GM18867 (cell line): ENCODE data around the gene PCIF1.
"Not testable (repeated sequence)": the region's sequence is repeated elsewhere in the genome, so short reads cannot be mapped to it uniquely, and the experiment has no call there.

Experiments
- ATAC-seq: cut with Tn5 transposase; IDR thresholded peaks from one replicate; pipeline ENCODE4 v1.9.1; 2021; ENCODE audit warnings: mild to moderate bottlenecking, moderate library complexity; ENCODE audit not compliant: unreplicated experiment

The PCIF1 gene

DNA sequence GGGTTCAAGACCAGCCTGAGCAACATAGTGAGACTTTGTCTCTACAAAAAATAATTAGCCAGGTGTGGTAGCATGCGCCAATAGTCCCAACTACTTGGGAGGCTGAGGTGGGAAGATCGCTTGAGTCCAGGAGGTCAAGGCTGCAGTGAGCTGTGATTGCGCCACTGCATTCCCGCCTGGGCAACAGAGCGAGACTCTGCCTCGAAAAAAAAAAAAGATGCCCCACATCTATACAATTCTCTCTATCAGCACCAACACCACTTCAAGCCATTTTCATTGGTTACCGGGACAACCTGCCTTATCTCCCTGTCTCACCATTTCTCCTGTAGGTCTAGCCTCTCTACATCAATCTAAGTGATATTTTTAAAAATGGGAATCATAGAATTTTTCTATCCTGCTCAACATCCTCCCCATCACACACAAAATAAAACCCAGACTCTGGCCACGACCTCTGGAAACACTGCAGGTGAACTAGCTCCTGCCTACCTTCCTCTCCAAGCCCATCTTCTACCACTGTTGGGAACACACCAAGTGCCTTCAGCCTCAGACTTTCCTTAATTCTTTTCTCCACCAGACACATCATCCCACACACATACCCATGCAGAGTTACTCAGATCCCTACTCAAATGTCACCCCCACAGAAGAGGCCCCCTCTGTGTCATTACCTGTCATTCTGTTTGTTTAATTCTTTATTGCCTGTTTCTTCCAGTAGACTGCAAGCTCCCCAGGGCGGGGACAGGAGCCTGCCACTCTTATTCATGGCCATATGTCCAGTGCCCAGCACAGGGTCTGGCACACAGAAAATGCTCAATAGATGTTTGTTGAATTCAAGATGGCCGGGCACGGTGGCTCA lies 12.9 kb upstream of the PCIF1 start:
- ATAC-seq, result no peak

DNA sequence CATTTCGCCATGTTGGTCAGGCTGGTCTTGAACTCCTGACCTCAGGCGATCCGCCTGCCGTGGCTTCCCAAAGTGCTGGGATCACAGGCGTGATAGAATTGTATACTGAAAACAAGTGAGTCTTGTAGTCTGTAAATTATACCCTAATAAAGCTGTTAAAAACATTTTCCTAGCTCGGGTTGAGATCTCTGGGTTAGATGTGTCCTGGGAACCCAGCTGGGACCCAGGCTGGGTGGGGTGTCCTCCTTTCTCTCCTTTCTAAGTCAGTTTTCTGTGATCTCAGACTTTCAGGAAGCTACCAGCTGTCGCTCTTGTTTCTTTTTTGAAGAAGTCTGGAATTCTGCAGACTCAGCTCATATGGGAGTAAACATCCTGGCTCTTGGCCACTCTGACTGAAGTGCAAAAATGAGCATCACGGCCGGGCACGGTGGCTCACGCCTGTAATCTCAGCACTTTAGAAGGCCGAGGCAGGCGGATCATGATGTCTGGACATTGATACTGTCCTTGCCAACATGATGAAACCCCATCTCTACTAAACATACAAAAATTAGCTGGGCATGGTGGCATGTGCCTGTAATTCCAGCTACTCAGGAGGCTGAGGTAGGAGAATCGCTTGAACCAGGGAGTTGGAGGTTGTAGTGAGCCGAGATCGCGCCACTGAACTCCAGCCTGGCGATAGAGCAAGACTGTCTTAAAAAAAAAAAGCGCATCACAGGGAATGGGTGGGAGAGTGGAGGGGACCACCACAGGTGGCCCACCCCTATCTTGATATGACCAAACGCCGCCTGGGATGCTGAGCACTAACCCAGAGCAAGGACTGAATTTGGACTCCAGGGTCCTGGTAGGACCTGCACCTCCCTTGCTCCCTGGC lies 9.9 kb upstream of the PCIF1 start:
- no peak for ATAC-seq

DNA sequence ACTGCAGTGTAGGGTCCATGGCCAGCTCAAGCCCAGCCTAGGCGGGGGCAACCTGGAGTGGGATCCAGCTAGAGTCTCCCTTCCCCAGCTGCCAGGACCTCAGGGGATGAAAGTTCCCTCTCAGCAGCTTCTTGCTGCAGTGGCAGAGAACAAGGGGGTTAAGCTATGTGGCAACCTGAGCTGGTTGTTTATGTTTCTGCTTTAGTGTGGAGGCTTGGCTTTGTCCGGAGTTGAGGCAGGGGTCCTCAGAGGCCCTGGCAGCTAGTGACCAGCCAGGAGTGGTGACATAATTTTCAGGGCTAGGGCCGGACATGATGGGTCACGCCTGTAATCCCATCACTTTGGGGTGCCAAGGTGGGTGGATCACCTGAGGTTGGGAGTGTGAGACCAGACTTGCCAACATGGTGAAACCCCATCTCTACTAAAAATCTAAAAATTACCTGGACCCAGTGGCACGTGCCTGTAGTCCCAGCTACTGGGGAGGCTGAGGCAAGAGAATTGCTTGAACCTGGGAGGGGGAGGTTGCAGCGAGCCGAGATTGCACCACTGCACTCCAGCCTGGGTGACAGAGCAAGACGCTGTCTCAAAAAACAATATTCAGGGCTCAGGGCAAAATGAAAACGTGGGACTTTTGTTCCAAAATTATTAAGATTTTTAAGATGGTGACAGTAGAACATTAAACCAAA lies 8.5 kb upstream of the PCIF1 start:
- ATAC-seq, result no peak

DNA sequence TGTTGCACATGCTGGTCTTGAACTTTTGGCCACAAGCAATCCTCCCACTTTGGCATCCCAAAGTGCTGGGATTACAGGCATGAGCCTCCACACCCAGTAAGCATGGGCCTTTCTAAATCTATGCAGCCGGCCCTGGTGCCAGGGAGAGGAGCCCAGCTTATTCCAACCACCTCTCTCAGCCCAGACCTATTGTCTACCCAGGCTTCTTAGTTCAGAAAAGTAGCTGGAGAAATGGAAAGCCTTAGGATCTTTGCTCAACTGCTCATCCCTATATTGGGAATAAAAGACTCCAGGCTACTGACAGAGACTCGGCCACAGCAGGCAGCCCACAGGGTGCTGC lies 7.8 kb upstream of the PCIF1 start:
- no peak for ATAC-seq

DNA sequence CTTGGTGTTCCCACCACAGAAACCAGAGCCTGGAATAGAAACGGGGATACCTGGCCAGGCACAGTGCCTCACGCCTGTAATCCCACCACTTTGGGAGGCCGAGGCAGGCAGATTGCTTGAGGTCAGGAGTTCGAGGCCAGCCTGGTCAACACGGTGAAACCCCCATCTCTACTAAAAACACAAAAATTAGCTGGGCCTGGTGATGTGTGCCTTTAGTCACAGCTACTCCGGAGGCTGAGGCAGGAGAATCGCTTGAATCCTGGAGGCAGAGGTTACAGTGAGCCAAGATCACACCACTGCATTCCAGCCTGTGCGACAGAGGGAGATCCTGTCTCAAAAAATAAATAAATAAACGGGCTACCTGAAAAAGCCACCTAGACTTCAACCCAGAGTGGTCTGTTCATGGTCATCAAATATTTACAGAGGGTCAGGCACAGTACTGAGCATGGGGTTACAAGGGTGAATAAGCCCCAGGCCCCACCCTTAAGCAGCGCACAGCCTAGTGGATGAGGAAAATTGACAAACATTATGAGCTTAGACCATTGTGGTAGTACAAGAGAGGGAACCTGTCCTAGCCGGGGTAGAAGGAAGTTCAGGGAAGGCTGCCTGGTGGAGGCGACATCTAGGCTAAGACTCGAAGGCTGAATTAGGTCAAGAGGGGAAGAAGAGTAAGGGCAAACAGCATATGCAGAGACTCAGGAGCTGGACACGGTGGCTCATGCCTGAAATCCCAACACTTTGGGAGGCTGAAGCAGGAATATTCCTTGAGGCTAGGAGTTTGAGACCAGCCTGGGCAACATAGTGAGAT lies 7.2 kb upstream of the PCIF1 start:
- ATAC-seq, result no peak

DNA sequence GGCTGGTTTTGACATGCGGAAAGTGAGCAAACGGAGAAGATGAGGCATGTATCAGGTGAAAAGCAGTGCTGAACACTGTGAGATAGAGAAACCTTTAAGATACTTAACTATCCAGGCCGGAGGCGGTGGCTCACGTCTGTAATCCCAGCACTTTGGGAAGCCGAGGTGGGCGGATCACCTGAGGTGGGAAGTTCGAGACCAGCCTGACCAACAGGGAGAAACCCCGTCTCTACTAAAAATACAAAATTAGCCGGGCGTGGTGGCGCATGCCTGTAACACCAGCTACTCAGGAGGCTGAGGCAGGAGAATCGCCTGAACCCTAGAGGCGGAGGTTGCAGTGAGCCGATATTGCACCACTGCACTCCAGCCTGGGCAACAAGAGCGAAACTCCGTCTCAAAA lies 2.8 kb upstream of the PCIF1 start:
- not testable (repeated sequence) for ATAC-seq

DNA sequence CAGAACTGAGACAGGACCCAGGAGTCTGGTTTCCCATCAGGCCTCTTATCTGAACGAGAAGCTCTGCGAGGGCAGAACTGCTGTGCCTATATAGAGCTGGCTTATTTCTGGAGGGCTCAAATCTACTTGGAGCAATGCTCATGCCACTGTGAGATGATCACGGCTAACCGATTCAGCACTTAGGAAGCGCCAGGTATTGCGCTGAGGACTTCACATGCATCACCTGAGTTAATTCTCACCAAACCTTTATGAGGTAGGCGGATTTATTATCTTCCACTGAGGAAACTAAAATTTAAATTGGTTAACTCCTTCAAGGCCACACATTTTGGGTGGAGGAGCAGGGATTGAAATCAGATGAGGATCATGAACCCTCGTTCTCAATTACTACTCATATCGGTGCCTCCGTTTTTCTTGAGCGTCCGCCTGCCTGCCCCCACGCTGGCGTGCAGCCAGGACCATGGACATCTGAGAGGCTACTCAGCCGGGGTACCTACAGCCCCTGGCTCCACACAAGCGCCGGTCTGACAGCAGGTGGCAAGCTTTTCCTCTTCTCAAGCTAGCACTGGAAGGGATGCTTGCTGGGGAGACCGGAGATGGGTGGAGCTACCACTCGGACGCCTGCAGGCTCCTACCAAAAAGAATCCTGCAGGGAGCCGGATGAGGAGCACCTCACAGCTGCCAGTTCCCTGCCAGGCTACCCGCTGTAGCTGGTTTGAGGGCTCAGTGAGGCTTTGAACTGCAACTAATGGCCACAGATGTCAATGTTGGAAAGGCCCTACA lies 1.0 kb upstream of the PCIF1 start:
- no peak for ATAC-seq

DNA sequence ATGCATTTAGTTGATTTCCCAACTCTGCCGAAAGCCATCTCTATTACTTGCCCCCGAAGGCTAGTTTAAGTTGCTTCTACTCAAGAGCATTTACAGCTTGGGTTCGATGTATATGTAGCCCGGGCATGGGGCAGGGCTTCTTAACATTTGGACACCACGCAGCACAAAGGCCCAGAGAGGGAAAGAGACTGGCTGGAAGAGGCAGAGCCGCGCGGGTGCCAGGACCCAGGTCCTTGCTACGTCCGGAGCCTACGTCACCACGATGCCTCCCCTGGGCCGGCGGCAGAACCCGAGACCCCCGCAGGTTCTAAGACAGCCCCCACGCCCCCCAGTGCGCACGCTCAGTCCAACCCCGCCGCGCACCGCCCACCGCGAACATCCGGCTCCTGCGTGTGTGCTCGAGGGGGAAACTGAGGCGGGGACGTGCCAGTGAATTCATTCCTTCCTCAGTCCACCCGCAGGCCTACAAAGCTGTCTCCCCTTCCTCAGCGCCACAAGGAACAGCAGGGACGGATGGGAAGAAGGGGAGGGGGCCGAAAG lies 367 bp upstream of the PCIF1 start:
- ATAC-seq, result peak; percentile 15

DNA sequence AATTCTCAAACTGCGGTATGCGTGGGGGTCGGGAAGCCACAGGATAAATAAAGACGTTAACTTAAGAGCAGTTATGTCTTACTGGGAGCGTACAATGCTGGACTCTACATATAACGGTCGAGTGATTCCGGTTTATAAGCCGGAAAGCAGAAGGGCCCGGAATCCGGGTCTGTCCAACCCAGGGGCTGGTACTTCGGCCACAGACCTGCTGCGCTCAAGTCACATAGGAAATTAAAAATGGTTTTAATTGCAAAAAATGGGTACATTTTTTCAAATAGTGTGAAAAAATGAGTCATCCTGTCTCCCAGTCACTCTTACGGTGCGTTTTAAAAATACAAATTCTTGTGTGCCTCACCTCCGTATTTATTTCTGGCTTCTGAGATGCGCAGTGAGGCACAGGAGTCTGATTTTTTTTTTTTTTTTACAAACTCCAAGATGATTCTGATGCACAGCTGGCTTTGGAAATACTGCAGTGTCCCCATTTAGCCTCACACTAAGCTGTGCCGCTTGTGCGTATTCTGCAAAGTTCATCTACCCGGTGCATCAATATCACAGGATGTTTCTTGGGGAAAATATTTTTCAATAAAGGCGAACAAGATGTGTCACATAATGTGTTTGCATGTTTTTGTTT lies 1.0 kb downstream of the PCIF1 start:
- peak; percentile 17 for ATAC-seq

DNA sequence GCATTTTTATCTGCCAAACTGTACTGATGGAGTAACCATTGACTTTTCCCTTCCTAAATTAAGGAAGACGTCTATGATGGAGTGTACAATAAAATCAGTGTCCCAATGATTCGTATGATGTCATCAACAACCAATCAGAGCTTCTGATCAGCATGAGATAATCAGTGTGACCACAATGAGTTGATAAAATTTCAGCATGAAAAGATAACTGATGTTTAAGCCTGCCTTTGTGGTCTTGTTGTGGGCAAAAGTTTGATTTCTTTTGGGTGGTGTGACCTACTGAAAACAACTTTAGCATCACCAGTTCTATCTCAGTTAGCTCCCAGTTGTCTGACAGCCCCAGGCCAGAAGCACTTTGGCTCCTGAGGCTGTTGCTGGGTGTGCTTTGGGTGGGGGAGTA lies 3.3 kb downstream of the PCIF1 start:
- no peak for ATAC-seq

DNA sequence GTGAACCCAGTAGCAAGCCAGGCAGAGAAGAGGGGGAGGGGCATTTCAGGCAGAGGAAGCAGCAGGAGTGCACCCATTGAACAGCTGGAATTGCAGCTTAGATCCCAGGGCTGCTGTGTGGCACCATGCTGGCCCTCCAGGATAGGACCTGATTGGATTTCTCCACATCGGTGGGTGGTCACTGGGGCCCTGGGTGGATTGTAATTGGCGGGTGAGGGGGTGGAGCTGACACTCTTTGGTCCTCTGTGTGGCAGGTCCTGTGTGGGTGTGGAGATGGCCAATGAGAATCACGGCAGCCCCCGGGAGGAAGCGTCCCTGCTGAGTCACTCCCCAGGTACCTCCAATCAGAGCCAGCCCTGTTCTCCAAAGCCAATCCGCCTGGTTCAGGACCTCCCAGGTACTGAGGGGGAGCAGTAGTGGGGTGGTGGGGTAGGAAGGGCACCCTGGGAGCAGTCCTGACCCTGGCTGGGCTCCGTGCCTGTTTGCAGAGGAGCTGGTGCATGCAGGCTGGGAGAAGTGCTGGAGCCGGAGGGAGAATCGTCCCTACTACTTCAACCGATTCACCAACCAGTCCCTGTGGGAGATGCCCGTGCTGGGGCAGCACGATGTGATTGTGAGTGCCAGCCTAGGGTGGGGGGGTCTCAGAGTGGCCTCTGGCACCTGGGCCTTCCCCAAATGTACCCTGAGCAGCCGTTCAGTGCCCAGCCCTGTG lies 4.4 kb downstream of the PCIF1 start:
- ATAC-seq, result no peak

DNA sequence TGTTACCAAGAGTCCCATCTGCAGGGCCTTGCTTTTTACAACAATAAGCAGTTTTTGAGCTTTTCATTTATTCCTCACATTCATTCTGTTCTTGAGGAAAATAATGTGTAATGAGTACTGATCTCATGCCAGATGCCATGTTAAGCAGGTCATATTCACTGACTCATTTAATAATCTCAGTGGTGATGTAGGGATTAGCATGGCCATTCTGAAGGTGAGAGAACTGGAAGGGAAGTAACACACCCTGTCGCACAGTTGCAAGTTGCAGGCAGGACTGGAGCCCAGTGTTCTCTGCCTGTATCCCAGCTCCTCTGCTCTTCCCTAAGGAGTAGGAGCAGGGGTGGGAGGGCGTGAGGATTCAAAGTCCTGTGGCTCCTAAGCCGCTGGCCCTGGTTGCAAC lies 5.6 kb downstream of the PCIF1 start:
- ATAC-seq, result no peak

DNA sequence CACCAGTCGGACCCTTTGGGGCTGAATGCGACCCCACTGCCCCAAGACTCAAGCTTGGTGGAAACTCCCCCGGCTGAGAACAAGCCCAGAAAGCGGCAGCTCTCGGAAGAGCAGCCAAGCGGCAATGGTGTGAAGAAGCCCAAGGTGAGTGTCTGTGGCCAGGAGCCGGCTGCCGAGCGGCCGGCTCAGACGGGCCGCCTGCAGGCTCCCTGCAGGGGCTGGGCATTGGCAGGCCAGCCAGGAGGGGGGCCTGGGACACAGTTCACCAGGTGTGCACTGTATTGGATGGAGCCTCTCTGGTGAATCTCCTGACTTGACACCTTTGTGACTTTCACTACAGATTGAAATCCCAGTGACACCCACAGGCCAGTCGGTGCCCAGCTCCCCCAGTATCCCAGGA lies 6.0 kb downstream of the PCIF1 start:
- ATAC-seq, result no peak

DNA sequence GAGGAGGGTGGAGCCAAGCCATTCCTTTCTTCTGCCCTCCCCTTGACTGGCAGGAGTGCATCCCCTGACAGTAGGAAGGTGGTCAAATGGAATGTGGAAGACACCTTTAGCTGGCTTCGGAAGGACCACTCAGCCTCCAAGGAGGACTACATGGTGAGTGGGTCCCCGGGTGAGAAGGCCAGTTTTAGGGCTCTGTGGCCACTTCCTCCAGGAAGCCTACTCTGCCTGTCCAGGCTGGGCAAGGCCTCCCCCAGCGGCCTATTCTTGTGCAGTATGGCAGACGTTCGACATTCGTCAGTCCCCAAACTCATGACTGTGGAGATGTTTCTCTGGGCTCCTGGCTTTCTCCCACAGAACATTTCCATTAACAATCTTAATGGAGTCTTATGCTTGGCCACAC lies 9.1 kb downstream of the PCIF1 start:
- ATAC-seq, result no peak

DNA sequence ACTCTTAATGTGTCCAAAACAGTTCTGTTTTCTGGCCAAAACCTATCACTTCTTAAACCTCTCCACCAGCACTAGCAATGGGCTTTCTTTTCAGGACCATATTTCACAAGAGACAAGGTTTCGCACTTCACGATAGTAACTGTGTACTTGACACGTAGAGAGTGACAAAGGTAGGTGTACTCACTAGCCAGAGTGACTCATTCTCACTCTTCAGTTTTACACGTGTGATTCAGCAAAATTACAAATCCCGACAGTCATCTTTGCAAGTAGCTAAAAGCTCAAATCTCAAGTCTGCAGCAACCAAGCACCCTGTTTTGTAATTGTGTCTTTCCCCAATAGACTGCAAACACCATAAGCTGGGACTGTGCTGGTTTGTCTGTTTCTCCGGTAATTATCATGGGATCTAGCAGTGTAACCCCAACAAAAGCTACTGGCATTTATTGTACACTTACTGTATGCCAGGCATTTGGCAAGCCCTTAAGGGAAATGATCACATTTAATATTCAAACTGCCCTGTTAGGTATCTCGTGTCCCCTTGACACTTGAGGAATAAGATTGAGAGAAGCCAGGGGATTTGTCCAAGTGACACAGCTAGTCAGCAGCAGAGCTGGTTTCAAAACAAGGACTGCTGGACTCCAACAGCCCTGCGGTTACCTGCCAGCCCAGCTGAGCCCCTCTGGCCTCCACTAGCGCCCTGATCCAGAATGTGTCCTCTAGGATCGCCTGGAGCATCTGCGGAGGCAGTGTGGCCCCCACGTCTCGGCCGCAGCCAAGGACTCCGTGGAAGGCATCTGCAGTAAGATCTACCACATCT lies 9.9 kb downstream of the PCIF1 start:
- ATAC-seq, result no peak

DNA sequence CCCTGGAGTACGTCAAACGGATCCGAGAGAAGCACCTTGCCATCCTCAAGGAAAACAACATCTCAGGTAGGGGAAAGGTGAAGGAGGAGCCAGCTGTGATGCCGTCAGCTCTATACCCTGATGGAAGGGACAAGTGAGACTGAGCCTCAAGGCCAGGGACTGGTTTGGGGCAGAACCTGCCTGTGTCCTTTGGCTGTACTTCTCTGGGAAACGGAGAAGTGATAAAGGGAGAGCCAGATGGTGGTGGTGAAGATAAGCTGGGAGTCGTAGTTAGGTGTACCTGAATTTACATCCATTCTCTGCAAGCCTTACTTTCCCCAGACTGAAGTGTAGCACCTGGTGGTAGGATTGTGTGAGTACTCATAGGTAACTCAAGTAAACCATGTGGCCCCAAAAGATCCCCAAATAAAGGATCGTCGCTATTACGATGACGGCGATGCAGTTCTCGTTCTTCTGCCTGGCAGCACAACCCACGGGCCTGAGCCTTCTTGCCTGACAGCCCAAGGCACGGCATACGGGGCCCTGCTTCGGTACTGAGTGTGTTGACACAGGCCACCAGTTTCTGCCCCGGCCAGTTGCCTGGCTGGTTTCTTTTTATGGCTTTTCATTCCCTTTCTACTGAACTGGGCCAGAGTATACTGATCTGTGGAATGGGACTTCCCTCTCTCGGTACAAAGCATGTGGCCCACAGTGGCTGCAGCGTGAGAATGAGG lies 10.6 kb downstream of the PCIF1 start:
- ATAC-seq, result no peak

DNA sequence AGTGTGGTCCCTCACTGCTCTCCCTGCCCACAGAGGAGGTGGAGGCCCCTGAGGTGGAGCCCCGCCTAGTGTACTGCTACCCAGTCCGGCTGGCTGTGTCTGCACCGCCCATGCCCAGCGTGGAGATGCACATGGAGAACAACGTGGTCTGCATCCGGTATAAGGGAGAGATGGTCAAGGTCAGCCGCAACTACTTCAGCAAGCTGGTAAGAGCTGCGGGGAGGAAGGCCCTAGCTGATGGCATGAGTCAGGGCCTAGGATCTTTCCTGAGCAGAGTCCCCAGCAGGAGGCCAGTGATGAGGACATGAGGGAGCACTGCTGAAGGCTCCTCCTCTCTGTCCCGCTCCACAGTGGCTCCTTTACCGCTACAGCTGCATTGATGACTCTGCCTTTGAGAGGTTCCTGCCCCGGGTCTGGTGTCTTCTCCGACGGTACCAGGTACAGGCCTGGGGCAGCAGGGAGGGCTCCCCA lies 11.2 kb downstream of the PCIF1 start:
- no peak for ATAC-seq
